TTC549 (cell line): ENCODE measurements around the gene WBP2.

Experiments
- FAIRE-seq: peaks from 2 replicates; lab custom pipeline; 2012; peaks lifted over from hg19 to GRCh38; lab: Jason Lieb, UNC

The WBP2 gene

DNA sequence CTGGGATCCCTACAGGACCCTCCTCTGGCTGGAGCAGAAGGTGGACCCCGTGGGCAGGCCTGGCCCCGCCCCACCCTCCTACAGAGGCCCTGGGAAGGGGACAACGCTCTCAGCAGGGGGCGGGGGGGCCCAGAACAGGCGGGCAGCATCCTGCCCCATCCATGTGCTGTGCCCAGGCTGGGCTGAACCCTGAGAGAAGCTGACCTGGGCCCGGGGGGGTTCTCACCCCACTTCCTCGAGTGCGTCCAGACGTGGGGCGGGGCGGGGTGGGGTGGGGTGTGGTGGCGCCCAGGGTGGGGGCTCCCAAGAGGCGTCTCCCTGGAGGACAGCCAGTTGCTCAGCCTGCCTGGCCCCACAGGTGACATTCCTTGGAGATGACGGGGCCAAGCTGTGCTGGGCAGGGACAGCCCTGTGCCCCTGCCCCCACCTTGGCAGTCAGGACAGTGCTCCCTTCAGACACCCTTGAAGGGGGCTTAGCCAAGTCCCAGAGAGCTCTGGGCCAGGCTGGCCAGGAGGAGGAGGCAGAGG lies 10.5 kb downstream of the WBP2 start:
- FAIRE-seq, result no peak

DNA sequence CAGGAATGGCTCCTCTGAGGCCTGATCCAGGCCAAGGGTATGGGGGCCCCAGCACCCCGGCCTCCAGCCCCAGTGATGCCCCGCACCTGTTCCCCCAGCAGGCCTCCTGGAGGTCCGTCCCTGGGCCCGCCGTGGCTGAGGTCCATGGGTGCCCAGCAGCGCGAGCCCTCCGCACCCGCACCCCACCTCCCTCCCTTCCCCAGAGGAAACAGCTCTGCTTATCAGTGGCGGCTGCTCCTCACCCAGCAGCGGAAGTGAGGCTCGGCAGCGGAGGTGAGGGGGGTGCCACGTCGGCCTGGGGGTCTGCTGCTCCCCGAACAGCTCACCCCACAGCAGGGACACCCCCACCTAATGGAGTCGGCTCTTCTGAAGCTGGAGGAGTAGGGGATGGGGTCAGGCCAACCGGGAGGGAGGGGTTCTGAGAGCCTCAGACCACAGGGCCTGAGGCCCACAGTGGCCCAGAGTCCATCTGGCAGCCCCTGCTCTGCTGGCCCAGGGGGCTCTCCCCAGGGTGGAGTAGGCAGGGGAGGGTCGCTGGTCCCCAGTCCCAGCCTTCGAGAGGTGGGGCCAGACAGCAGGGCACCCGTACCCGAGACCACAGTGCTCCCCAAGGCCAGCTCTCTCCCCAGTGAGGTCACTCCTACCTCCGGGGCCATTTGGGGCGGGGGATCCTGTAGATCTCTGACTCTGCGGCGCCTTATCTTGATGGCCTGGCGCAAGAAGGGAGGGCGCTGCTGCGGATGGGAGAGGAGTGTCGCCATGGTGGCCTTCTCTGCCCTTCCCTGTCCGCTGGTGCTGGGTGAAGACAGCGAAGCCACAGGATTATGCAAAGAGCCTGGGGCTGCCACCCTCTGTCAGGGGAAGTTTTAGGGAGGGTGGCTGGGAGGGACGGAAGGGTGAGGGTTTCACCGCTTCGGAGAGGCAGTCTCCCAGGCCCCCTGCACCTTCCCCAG lies 11.3 kb downstream of the WBP2 start, which contains the start of gene UNC13D:
UNC13D (minus strand) TSS at position 828 of the 953 bp plus-strand sequence; CDS start at position 761, 67 bp downstream.
- FAIRE-seq, result no peak

DNA sequence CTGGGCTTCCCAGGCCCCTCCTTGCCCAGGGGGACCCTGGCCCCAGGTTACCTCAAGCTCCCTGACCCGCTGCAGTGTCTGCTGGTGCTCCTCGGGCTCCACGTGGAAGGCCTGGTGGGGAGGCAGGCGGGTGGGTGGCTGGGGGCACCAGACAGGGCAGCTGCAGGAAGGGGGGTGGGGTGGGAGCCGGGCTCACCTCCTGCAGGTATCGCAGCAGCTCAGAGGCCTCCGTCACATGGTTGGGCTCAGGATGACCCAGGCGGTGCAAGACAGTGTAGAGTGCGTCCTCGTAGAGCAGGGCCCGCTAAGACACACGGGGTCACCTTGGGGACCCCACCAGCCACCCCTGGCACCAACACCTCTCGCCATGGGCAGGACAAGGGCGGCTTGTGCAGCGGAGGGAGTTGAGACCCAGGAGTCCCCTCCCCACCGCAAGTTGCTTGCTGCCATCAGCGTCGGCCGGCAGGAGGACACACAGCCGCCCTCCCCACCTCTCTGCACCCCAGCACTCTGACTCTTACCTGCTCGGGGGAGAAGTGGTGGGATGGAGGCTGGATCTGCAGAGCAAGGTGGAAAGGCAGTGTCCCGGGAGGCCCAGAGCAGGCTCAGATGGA lies 12.1 kb downstream of the WBP2 start:
- FAIRE-seq, result no peak

DNA sequence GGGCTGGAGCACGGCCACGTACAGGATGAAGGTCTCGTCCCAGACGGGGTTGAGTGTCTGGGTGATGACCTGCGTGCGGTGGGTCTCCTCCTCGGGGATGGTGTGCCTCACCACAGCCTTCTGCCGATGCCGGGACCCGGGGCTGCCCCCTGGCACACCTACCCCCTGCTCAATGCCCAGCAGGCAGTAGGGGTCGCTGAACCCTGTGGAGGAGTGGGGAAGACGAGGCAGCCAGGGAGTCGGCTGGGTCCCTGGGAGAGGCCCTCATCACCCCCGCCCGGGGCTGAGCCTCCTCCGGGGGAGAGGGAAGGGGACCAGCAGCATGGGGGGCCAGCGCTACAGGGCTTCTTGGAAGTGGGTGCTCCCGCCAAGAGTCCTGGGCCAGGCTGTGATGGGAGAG lies 12.7 kb downstream of the WBP2 start:
- no peak for FAIRE-seq

DNA sequence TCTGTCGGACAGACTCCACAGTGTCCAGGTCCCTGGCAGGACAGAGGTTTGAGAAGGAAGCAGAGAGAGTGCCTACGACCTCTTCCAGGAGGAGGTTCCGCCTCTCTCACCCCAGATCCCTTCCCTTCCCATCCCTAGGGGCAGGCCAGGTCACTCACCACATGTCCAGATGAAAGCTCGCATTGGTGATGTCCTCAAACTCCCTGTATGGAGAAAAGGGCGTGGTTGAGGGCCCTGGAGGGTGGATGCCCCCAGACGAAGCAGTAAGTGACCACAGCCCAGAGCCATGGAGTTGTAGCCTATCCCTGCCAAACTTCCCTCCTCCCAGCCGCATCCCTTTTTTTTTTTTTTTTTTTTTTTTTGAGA lies 14.4 kb downstream of the WBP2 start:
- FAIRE-seq, result no peak

DNA sequence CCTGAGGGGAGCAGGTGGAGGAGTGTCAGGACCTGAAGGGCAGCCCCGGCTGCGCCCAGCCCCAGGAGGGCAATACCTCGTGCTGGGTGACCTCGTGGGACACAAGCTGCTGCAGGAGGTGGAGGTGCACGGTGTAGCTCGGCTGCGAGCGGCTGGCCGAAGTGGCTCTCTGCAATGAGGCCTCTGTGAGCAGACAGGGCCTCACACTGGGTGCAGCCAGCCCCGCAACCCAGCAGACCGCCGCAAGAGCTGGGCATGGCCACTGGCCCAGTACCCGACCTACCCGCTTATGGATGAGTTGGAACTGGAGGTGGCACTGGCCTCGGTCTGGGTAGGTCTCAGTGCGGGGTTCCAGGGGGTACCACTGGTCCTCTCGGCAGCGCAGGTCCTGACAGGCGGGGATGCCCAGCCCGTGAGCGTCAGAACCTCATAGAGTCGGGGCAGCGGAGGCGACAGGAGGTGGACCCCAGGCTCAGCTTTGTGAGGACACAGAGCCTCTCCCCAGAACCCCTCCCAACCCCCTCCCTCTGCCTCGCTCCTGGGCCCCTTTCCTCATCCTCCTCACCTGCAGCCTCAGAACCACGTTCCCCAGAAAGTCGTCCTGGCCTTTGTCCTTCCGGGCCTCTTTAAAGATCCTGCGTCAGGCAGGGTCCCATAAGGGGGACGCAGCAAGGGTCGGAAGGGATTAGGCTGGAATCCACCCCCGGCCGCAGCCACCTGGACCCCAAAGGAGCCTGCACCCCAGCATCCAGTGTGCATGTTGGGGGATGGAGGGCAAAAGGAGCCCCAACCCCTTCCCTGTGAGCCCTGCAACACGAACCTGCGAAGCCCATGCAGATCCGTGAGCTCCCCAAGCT lies 15.0 kb downstream of the WBP2 start:
- no peak for FAIRE-seq

DNA sequence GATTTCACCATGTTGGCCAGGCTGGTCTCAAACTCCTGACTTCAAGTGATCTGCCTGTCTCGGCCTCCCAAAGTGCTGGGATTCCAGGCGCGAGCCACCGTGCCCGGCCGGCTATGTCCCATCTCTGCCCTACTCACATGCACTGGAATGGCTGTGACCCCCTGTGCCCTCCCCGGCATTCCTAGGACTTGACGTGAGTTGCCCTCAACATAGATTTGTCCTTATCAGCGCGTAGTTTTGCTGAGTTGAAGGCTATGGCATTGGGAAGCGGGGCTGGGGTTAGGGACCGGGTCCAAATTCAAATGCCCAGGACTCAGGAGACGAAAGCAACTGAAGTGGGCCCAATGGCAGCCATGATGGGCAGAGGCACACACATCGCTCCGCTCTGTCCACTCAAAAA lies 16.7 kb downstream of the WBP2 start:
- FAIRE-seq, result no peak

DNA sequence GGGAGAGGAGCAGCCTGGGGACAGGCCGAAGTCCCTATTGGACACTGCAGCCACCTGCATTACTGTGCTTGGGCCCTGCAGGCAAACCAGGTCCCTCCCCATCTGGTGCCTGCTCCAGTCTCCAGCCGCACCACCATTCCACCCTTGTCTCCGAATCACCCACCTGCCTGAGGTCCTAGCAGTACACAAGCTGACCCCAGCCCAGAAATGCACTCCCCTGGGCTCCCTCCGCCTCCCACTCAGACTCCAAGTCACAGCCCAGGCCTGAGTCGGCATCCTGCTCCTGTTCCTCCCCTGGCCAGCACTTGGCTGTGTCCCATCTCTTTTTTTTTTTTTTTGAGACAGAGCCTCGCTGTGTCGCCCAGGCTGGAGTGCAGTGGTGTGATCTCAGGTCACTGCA lies 17.2 kb downstream of the WBP2 start:
- no peak for FAIRE-seq

DNA sequence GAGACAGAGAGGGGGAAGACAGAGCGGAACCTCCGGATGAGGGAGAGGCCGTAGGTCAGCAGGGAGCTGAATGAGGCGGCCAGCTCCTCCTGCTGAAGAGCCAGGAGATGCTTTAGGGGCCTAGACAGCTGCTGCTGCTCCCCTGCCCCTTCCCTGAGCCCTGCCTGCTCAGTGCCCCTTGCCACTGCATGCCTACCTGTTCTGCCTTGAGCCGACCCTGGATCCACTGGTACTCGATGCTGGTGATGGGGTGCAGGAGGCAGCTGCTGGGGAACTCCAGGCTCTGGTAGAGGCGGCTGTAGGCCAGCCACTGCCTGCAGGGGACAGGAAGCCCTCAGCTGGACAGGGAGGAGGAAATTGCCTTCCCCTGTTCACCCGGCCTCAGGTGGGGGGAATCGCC lies 18.5 kb downstream of the WBP2 start:
- no peak for FAIRE-seq

DNA sequence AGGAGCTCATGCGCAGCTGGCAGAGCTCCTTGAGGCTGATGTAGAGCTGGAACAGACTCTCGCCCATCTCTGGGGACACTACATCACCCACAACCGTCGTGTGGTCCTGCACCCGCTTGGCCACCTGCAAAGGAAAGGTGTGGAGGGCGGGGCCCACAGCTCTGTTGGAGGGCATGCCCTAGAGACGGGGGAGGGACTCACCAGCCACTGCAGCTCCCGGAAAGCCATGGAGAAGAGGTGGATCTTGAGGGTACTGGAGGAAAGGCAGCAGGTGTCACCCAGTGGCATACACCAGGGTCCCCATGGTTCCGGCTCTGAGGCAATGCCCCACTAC lies 19.5 kb downstream of the WBP2 start:
- FAIRE-seq, result no peak

DNA sequence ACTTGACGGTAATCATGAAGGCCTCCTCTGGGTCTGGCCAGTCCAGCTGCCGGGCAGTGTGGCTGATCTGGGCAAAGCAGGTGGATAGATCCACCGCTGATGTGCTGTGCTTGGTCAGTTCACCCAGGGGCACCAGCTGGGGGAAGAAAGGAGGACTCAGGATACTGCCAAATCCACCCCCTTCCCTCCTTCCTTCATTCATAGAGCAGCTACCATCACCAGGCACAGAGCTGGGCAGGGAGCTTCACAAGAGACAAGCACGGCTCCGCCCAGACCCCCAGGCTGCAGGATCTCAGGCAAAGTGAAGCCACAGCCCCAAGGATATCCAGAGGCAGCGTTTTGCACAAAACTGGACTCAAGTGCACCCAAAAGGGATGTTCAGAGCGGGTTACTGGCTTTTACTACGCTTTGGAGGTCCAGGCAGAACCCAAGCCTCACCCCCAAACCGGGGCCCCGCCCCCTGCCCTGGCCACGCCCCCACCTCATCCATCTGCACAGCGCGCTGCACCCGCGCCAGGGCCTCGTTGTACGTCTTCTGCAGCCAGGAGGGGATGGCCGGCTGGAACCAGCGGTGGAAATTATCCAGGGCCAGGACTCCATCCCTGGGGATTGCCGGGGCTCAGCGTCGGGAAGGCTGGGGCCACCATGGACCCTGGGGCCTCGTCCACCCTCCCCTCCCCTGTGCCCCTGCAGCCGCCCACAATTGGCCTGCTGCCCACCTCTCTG lies 20.0 kb downstream of the WBP2 start:
- FAIRE-seq, result no peak

DNA sequence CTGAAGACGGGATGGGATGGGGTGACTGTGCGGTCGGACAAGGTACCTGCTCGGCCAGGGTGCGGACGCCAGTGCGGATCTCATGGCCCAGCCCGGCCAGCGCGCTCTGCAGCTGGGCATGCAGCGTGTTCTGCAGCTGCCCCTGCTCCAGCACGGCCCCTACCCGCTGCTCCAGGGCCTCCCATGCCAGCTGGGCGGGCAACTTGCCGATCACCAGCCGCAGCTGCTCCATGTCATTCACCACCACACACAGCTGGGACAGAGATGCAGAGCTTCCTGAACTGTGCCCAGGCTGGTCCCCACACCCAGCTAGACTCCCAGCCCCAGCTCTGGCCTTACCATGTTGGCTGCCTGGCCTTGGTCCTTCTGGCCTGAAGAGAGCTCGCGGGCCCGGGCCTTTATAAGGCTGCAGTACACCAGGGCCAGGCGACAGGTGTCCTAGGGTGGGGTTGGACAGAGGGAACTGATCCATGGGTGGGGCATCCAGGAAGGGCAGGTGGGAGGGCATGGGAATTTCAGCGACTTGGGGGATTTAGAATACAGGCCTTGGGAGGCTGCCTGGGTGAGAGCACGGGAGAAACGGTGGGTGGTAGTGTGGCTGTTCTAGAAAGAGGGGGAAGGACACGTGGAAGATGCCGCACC lies 20.7 kb downstream of the WBP2 start:
- no peak for FAIRE-seq

DNA sequence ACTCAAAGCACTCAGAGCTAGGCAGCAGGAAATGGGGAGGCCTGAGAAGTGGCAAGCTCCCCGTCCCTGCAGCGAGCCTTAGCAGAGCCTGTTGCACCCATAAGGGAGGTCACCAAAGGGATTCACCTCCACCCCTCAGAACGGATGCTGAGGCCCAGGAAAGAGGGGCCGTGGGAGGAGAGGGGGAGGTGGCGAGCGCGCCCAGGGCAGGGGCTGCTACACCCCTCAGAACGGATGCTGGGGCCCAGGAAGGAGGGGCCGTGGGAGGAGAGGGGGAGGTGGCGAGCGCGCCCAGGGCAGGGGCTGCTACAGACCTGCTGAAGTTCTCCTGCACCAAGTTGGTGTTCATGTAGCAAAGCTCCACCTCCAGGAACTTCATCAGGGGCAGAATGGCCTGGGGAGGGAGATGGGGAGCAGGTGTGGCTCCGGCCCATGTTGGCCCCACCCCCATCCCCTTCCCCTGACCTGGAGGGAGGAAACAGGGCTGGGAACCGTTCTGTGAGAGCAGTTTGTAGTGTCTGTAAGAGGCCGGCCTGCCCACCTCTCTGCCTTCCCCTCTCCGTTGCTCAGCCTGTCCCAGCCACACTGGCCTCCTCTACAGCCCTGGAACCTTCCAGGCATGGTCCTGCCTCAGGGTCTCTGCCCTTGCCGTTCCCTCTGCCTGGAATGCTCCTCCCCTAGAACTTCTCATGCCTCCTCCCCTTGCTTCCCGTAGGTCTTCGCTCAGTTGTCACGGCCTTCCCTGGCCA lies 22.3 kb downstream of the WBP2 start:
- FAIRE-seq, result no peak

DNA sequence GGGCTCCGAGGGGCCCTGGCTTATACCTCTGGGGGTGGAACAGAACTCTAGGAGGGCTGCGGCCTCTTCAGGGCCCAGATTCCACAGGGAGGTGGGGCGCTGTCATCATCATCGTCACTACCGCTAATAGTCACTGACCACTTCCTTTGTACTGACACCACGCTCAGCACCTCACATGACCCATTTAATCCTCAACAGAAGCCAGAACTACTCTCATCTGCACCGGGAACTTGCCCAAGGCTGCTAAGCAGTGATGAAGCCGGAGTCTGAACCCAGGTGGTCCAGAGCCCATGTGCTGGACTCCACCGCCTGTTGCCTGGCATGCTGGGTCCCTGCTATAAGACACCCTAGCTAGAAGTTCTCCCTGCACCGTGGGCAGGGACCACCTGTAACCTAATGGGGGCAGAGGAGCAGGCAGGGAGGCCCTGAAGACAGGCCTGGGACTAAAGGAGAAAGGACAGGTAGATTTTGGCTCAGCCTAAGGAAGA lies 22.9 kb downstream of the WBP2 start:
- no peak for FAIRE-seq

DNA sequence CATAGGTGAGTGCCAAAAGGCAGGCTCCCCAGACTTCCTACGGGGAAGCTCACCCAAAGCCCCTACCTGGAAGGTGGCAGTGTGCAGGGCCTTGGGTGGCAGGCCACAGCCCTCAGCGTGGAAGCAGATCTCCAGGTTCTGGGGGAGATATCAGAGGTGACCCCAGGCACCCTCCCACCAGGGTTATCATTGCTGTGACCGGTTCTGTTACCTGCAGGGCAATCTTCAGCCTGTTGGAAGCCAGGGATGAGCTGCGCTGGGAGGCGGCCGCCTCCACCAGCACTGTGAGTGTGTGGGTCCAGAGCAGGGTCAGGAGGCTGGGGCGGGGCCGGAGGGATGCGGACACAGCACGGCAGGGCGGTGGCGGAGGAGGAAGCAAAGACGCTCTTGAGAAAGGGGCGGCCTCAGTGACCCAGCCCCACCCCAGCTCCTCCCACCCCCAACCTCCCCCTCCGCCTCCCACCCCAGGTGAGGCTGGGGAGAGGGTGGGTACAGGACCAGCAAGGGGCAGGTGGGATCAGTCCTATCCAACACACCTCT lies 24.0 kb downstream of the WBP2 start:
- no peak for FAIRE-seq

DNA sequence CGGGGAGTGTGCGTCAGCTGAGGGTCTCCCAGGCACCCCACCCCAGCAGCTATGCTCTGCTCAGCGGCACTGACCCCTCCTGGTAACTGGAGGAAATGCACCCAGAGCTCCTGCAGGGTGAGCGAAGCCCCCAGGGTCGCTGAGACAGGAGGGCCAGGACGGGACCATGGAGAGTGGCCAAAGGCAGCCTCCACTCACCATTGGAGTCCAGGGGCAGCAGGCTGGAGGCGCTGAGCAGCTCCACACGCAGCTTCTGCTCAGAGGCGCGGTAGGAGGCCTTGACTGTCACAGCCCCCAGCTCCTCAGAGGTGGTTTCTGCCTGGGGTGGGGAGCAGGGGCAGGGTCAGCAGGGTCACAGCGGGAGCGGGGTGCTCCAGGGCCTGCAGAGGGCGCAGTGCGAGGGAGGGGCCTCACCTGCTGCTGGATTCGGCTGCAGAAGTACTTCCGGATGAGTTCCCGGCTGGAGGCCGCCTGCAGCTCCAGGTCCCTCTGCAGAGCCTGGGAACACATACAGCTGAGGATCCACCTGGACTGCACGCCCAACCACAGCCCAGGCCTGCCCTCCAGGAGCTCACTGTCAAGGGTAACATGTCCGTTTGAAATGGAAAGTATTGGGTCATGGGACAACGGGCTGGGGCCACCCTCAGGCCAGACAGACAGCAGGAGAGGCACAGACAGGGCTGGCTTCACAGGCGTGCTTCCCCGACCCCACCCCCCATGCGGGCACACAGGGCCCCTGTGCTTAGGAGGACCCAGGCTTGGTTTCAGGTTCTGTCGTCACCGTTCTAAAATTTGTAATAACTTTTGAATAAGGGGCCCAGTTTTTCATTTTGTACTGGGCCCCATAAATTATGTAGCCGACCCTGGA lies 24.7 kb downstream of the WBP2 start:
- no peak for FAIRE-seq

DNA sequence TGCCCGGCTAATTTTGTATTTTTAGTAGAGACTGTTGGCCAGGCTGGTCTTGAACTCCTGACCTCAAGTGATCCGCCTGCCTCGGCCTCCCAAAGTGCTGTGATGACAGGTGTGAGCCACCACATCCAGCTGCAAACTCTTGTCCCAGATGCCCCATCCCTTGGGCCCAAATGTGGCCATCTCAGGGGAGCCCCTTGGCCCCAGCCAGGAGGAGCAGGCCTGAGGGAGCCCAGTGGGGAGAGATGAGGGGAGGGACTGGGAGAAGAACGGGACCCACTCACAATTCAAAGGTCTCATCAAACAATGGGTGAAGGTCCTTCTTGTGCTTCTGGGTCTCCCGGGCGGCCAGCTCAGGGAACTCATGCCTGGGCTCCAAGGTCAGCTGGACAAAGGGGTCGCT lies 25.4 kb downstream of the WBP2 start:
- no peak for FAIRE-seq

DNA sequence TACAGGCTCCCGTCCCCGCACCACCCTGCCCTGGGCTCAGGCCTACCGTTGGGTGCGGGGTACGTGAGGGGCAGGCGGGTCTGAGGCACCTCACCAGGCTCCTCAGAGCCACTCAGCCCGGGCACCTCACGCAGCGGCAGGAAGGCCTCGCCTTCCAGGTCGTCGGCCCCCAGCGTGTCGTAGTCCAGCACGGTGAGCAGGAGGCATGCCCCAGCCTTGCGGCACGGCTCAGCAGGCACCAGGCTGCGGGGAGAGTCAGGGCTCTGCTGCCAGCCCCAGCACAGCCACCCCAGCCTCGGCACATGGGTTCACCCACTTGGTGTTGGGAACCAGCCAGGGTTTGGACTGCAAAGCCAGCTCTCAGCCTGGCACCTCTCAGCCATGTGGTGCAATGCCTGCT lies 26.4 kb downstream of the WBP2 start:
- FAIRE-seq, result no peak

DNA sequence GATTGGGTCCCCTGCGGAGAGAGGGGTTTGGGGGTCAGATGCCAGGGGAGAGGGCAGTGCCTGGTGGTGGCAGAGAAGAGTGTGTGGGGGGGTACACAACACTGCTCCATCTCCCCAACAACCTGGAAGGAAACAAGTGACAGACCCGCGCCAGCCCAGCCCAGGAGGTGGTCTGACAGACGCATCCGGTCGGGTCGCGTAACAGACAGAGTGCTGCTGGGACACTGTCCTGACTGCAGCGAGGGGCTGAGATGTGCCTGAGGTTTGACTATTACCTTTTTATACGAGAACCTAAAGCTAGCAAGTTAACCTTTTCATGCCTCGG lies 27.1 kb downstream of the WBP2 start:
- FAIRE-seq, result no peak
